K562 (cell line): Measurements from ENCODE around the gene SIK3.

ENCODE experiments used
- ARHGAP35 ChIP-seq: fragments of 450-650 bp; IDR thresholded peaks from 2 replicates; pipeline ENCODE4 v1.6.1; 2018; ENCODE audit not compliant: partially characterized antibody
- BCLAF1 ChIP-seq, 2 experiments: fragments of 450-650 bp in 1 of 2; IDR thresholded peaks; 2 replicates each; pipeline ENCODE4 v1.6.1; 2011 to 2017; ENCODE audit warnings: low read depth in 2 of 2, antibody characterized with exemption in 1 of 2, borderline replicate concordance in 1 of 2, low read length in 1 of 2, mild to moderate bottlenecking in 1 of 2, mixed read lengths in 1 of 2; ENCODE audit not compliant: control insufficient read depth in 1 of 2
- CTCF ChIP-seq, 3 experiments: IDR thresholded peaks in 2 of 3; conservative IDR thresholded peaks in 1 of 3; 2 replicates each; pipeline ENCODE4 v1.5.1; 2011 to 2012; ENCODE audit warnings: low read length in 3 of 3, mild to moderate bottlenecking in 3 of 3, control low read depth in 2 of 3, improper control_type of control experiment in 1 of 3, inconsistent platforms in 1 of 3, low read depth in 1 of 3, mixed read lengths in 1 of 3, moderate library complexity in 1 of 3; ENCODE audit not compliant: insufficient read depth in 2 of 3
- FOXK1 ChIP-seq: sonication (generic); formaldehyde crosslinking; IDR thresholded peaks from 2 replicates; pipeline ENCODE4 v1.8.0; 2022; ENCODE audit warnings: missing genetic modification reagents, mild to moderate bottlenecking, borderline replicate concordance
- KDM5B ChIP-seq: fragments of 200-600 bp; sonication (generic); IDR thresholded peaks from 2 replicates; pipeline ENCODE4 v1.6.1; 2012; ENCODE audit warnings: low read depth, mild to moderate bottlenecking, moderate library complexity, low read length, control low read depth, inconsistent platforms; ENCODE audit not compliant: insufficient replicate concordance
- RHOXF2B ChIP-seq: fragments of 250-450 bp; sonication (Bioruptor Pico); conservative IDR thresholded peaks from 2 replicates; pipeline ENCODE4 v1.5.1; 2021
- STAT5B ChIP-seq: fragments of 250-450 bp; sonication (Bioruptor Pico); IDR thresholded peaks from 2 replicates; pipeline ENCODE4 v1.8.0; 2021; ENCODE audit warnings: mild to moderate bottlenecking, inconsistent platforms
- STAT6 ChIP-seq: sonication (generic); formaldehyde crosslinking; IDR thresholded peaks from 2 replicates; pipeline ENCODE4 v1.8.1; 2023; ENCODE audit warnings: mild to moderate bottlenecking, missing genetic modification reagents
- ZNF143 ChIP-seq: sonication (generic); formaldehyde crosslinking; IDR thresholded peaks from 2 replicates; pipeline ENCODE4 v1.9.0; 2022; ENCODE audit warnings: mild to moderate bottlenecking, missing genetic modification reagents
- ZZZ3 ChIP-seq: fragments of 450-650 bp; IDR thresholded peaks from 2 replicates; pipeline ENCODE4 v1.6.1; 2016; ENCODE audit warnings: antibody characterized with exemption, mild to moderate bottlenecking, moderate library complexity

DNA sequence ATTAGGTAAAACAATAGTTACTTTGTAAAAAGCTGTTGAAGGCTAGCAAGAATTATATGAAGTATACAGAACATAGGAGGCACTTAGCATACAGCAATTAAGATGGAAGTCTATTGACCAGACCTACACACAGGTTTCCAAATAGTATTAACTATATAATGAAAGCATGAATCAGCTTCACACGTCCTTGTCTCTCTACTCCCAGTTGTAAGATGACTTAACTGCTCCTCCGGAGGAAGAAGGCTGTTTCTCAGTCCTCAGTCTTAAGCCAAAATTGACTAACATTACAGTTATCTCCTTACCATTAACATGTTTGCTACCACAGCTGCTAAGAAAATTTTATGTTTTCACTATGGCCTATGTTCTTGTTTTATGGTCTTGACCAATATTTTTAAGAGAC, 24.7 kb downstream of the SIK3 start:
- TF ChIP-seq RHOXF2B (CRISPR knock-in tag), result no peak
- no peak for TF ChIP-seq FOXK1 (CRISPR knock-in tag)
- TF ChIP-seq STAT5B (CRISPR knock-in tag), result no peak
- TF ChIP-seq CTCF (IDR thresholded peaks at IDR 0.05 in 2 of 3, conservative IDR thresholded peaks at IDR 0.05 in 1 of 3; ENCODE audit: insufficient read depth in 2 of 3, low read depth in 1 of 3, low read length in 3 of 3), result no peak
- TF ChIP-seq ZNF143 (CRISPR knock-in tag), result no peak
- TF ChIP-seq ARHGAP35, result no peak
- TF ChIP-seq KDM5B, result no peak
- no peak for TF ChIP-seq BCLAF1 (IDR thresholded peaks at IDR 0.05; ENCODE audit: borderline replicate concordance in 1 of 2, control insufficient read depth in 1 of 2, low read depth in 2 of 2, low read length in 1 of 2)
- no peak for TF ChIP-seq STAT6 (CRISPR knock-in tag)
- no peak for TF ChIP-seq ZZZ3
